Tibial nerve (tissue), 4 donors: ENCODE results near the gene RHCE.
"Not testable (repeated sequence)": the region's sequence is repeated elsewhere in the genome, so short reads cannot be mapped to it uniquely, and the experiment has no call there.

ENCODE experiments used
- EP300 ChIP-seq, 2 donors: sonication (generic); formaldehyde crosslinking; IDR thresholded peaks; one replicate each; pipeline ENCODE4 v1.6.1; 2017; ENCODE audit warnings: antibody characterized with exemption in 2 of 2, mild to moderate bottlenecking in 1 of 2
- POLR2A ChIP-seq, 2 donors: fragments of 450-650 bp; IDR thresholded peaks; one replicate each; pipeline ENCODE4 v1.6.1; 2017; ENCODE audit warnings: antibody characterized with exemption in 2 of 2, mild to moderate bottlenecking in 2 of 2, moderate library complexity in 2 of 2
- TF ChIP-seq, protein P1 (sequence below), 5 experiments: fragments of 200-600 bp in 3 of 5; fragments of 450-650 bp in 2 of 5; sonication (generic) in 3 of 5; IDR thresholded peaks; one replicate each; pipeline ENCODE4 v1.5.1; 2016 to 2019; ENCODE audit warnings: antibody characterized with exemption in 5 of 5, mild to moderate bottlenecking in 3 of 5, moderate library complexity in 2 of 5

DNA sequence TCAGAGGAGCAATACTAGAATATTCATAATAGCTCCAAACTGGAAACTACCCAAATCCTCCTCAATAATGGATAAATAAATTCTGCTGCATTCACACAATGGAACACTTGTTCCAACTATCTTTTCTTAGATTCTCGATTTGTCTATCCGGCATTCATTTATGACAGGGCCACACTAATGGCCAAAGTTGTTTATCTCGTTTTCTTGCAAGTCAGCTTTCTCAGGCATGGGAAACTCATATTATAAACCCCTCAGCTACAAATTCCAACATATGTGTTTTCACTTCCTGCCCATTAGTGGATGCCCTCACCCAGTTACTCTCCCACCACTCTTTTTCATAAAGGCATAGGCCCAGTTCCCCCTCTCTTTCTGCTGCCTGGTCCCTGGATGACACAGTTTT is 42.3 kb downstream of the RHCE start:
- TF ChIP-seq, protein P1, sequence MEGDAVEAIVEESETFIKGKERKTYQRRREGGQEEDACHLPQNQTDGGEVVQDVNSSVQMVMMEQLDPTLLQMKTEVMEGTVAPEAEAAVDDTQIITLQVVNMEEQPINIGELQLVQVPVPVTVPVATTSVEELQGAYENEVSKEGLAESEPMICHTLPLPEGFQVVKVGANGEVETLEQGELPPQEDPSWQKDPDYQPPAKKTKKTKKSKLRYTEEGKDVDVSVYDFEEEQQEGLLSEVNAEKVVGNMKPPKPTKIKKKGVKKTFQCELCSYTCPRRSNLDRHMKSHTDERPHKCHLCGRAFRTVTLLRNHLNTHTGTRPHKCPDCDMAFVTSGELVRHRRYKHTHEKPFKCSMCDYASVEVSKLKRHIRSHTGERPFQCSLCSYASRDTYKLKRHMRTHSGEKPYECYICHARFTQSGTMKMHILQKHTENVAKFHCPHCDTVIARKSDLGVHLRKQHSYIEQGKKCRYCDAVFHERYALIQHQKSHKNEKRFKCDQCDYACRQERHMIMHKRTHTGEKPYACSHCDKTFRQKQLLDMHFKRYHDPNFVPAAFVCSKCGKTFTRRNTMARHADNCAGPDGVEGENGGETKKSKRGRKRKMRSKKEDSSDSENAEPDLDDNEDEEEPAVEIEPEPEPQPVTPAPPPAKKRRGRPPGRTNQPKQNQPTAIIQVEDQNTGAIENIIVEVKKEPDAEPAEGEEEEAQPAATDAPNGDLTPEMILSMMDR (IDR thresholded peaks at IDR 0.05), result not testable (repeated sequence)
- not testable (repeated sequence) for TF ChIP-seq POLR2A, EP300 (IDR thresholded peaks at IDR 0.05)
